Medulla oblongata (tissue), 1 donor: ENCODE data around the gene FARS2.
A peak's percentile ranks its signal among the peaks of the same experiment; 100 is the strongest.

Source experiments
- DNase-seq: peaks from one replicate; pipeline ENCODE4 v3.0.0-alpha.2; 2015; ENCODE audit errors: extremely low spot score

Gene FARS2

GRCh38 chr6:5754904-5755303 lies 493.6 kb downstream of the FARS2 start:
- DNase-seq, result no peak

DNA sequence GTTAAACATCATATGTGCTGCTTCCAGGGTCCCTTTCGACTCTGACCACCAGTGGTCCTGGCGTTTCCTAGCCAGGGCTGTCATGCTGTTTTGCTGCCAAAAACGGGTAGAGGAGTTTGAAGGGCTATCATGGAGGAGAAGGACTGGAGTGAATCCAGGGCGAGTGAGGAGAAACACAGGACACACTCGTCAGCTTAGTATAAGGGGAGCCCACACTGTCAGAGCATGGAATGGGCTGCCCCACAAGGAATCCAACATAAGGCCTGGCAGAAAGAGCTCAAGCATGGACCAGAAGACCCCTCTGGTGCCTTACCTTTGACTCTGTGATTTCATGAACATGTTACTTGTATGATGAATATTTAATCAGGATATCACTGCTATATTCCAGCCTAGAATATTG lies 498.3 kb downstream of the FARS2 start:
- DNase-seq, result no peak

GRCh38 chr6:5761370-5761769 lies 500.1 kb downstream of the FARS2 start:
- DNase-seq, result no peak

- no peak for DNase-seq
Observed at GRCh38 chr6:5762561-5762968, 501.3 kb downstream of the FARS2 start.

DNA sequence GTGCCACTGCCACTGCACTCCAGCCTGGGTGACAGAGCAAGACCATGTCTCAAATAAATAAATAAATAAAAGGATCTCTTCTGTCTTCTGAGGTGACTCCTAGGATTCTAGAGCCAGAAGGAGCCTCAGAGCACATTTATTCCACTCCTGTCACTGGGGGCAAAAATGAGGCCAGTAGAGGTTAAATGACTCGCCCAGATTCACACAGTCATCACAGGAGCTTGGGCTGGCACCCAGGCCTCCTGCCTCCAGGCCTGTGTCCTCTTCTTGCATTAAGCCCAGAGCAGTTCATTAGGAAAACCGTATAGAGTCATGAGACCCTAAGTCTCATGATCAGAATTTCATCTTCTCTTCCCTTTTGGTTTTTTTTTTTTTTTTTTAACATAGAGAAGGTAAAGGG lies 502.1 kb downstream of the FARS2 start:
- no peak for DNase-seq

DNA sequence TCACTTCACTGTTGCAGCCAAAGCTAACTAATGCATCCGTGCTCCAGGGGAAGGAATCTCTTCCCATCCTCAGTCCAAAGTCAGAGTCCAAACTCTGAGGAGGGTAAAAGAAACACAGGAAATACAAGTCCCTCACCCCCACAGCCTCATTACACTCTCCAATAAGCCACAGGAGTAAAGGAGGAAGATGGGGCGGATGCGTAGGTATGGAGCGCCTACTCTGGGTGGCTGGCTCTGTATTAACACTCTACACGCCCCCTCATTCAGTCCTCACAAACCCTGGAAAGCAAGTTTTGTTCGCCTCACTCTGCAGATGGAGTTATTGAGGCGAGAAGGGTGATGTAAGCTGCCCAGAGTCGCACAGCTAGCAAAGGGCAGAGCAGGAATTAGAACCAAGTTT lies 502.6 kb downstream of the FARS2 start:
- no peak for DNase-seq

- peak; percentile 57 for DNase-seq
Observed at GRCh38 chr6:5764401-5764955, 503.2 kb downstream of the FARS2 start.

GRCh38 chr6:5765141-5765760 lies 503.9 kb downstream of the FARS2 start:
- peak; percentile 14 for DNase-seq

DNA sequence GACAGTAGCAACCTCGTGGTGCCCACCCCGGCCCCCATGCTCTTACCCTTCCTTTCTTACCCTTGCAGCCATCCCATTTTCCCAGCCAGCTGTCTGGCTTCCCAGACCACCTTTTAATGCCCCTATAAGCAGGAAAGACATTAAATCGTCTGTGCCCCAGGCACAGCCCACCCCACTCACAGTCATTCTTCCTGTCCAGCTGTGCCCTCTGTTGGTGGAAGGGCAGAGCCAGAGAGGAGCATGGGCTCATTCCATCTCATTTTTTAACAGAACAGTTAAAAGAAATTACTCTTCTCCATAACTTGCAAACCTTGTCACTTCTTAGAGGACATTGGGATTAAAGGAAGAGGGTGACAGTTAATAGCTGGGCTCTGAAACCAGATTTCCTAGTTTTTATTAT lies 504.9 kb downstream of the FARS2 start:
- DNase-seq, result no peak

DNA sequence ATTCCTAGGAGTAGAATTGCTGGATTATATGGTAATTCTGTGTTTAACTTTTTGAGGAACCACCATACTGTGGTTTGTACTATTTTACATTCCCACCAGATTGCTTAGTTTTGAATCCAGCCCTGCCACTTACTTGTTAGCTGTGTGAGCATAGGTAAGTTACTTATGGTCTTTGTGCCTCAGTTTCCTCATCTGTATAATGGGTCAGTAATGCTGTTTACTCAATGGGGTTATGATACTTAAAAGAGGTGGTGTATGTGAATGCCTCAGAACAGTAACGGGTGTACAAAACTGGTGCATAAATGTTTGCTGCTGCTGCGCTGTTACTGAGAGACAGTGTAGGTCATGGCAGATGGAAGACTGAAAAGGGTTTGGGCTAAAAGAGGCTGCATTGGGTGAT lies 506.2 kb downstream of the FARS2 start:
- no peak for DNase-seq

DNA sequence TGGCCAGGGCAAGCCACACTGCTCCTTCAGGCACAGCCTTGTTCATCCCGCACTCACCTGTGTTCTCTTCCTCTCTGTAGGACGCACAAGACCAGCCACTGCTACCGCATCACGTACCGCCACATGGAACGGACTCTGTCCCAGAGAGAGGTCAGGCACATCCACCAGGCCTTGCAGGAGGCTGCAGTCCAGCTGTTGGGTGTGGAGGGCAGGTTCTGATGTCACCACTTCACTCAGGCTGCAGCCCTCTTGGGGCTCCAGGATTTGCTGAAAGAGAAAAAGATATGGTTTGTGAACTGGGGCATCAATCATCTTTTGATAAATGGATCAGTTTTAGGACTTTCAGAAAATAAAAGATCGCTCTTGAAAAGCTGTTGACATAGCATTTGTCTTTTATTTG lies 509.9 kb downstream of the FARS2 start:
- DNase-seq, result no peak

DNA sequence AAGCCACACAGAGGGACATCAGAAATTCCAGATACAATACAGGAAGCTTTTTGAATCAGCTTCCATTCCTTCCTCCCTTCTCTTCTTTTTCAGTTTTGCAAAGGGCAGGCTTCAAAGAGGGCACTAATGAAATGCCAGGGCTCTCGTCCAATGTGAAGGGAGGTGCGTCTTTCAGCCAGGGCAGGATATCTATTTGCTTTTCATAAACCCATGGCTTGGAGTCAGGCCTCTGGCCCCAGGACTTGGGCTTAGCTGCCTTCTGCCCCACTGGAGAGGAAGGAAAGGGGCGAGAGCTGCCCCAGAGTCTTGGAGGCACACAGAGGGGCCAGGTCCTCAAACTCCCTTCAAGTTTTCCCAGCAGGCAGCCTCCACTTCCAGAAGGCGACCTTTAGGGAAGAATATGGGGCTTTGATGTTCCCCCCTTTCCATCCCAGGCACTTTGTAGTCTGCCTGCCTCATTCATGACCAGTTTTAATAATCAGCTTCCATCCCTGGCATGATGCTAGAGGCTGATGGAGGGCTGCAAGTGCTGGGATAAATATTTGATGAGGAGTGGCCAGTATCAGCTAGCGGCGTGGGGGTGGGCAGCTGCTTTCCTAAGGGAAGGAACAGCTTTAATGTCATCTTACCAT lies 510.6 kb downstream of the FARS2 start:
- DNase-seq, result no peak

GRCh38 chr6:5772408-5773120 lies 511.3 kb downstream of the FARS2 start:
- DNase-seq, result no peak

GRCh38 chr6:5776104-5776503 lies 514.8 kb downstream of the FARS2 start:
- DNase-seq, result no peak

DNA sequence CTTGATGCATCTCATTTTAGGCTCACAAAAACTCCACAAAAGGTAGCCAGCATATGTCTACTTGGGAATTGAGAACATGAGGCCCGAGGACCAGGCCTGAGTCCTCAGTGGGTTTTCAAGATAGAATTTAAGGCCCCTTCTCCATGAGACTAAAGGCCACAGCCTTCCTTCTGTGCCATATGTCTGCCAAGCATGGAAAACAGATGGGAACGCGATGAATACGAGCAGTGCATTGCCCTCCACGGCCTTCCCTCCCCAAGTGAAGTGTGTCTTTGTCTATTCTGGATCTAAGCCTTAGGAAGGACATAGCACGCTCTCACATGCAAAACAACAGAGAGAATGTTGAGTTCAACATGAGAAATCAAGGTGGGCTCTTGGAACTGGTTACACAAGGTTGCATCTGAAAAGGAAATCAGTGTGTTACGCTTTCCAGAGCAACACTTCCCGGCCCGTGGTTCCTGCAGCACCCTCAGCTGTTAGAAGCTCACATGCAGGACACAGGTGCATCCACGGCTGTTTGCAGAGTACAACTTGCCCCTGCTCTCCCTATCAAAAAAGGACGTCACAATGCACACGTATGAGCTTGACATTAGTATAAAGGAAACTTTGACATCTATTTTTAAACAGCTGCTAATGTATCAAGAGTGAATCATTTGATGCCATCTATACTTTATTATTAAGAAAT lies 515.5 kb downstream of the FARS2 start:
- no peak for DNase-seq

- no peak for DNase-seq
Observed at GRCh38 chr6:5778317-5778857, 517.1 kb downstream of the FARS2 start.

DNA sequence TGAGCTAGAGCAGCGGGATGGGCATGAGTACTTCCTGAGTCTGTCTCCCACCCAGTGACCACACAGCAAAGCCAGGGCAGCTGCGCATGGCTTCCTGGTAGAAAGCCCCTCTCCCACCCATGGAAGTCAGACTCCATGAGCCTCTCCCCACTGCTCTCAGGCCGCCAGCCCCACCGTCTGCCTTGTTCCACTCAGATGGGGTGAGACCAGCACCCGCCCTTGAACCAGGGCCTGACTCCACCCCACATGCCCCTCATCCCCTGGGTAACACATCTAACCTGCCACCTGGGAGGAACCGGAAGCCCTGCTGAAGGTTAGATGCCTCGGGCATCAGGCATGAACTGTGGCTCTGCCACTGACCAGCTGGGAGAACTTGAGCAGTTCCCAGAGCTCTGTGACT lies 517.6 kb downstream of the FARS2 start:
- DNase-seq, result no peak

DNA sequence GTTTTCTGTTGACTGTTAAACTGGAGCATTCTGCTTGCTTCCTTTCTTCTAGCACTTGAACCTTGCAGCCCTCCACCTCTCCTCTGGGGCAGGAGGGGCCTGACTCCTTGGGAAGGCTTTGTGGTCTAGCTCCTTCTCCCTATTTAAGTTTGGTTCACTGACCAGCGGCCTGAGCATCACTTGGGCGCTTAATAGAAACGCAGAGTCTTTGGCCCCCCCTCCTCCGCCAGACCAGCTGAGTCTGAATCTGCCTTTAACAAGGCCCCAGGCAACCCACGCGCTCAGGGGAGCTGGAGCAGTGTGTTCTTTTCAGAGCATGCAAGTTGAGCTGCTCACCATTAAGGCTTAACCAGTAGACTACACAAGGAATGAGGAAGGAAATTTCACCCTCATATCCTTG lies 519.7 kb downstream of the FARS2 start:
- no peak for DNase-seq

DNA sequence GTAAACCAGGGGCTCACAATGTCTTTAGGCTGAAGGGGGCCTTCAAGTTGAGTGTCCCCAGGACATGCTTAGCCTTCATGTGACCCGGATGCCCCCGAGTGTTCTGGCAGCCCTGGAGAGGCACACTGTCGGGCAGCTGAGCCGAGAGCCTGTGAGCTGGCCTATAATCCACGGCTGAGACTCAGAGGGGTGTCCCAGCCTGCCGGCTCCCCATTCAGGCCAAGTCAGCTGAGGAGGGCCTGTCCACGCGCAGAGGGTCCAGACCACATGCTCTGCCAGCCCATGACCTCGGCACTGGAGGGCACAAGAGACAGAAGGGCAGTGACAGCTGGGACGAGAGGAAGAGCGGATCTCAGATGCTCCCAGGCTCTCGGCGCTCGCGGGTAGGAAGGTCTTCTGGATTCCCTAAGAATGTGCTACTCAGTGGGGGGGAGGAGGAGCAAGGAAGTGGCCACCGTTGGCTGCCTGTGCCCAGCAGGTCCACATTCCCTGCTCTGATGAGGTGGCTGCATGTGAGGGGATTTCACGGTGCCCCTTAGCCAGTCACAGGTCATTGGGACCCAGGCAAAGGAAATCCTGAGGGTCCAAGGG lies 520.7 kb downstream of the FARS2 start:
- no peak for DNase-seq

DNA sequence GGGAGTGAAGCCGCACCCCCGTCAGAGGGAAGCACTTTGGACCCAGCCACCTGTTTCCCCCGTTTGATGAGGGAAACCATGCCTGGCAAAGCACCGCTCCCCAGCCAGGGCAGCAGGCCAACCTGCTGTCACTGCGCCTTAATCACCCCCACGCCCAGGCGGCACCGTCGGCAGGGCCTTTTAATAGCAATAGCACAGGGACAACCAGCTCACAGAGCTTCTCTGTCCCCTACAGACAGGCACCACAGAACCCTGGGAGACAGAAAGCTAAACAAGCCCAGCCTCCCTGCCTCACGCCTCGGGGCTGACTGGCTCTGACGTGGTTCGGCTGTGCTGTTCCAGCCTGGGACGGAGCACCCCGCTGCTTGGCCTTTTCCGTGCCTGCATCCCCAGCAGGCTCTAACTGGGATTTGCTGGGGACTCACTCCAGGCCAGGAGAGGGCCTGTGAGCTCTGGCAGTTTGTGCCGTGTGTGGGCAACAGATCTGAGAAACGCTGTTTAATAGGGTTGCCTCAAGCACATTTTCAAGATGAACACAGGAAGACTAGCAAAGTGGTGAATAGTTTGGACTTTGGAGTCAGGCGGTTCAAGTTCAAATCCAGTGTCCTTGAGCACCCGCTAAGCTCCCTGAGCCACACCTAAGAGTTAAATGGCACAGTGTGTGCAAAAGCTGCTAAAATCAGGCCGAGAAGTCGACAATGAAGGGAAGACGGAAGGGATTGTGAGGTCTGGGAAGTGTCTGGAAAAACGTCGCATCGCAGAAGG lies 521.7 kb downstream of the FARS2 start:
- peak; percentile 17 for DNase-seq

GRCh38 chr6:5783584-5784089 lies 522.3 kb downstream of the FARS2 start:
- no peak for DNase-seq
